Coronary artery (tissue), 2 donors: ENCODE results near the gene FGF7.
A peak's percentile ranks its signal among the peaks of the same experiment; 100 is the strongest.

Experiments used
- DNase-seq: peaks from one replicate; pipeline ENCODE4 v3.0.0-alpha.2; 2017; ENCODE audit warnings: low spot score
- H3K27ac ChIP-seq, 2 donors: fragments of 200-600 bp; sonication (generic); one replicate each; pipeline ENCODE4 v1.5.1; 2016 to 2019
- H3K4me3 ChIP-seq: fragments of 200-600 bp; sonication (generic); 2 replicates; pipeline ENCODE4 v1.5.1; 2016; ENCODE audit warnings: mild to moderate bottlenecking, moderate library complexity
- TF ChIP-seq, protein P1 (sequence below): fragments of 200-600 bp; sonication (generic); IDR thresholded peaks from one replicate; pipeline ENCODE4 v1.5.1; 2019; ENCODE audit warnings: antibody characterized with exemption

FGF7 gene

DNA sequence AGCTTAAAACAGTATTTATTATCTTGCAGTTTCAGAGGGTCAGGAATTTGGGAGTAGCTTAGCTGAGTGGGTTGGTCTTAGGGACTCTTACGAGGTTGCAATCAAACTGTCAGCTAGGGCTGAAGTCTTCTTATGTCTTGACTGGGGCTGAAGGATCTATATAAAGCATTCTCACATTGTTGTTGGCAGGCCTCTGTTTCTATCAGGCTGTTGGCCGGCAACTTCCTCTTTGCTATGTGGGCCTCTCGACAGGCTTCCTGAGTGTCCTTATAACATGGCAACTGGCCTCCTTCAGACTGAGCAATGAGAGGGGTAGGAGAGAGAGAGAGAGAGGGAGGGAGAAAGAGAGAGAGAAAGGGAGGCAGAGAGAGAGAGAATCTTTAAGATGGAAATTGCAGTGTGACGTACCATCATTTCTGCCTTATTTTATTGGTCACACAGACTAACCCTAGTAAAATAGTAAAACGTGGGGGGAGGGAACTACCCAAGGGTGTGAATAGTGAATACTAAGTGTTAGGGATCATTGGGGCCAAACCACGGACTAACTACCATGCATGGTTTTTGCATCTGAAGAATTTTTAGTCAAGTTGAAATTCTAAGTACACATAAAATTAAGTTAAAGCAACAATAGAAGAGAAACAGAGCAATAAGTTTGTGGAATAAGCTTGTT, 16.1 kb downstream of the FGF7 start:
- DNase-seq, result no peak
- Histone ChIP-seq H3K27ac (peak overlapping the region in 1 of 2 donors; percentile 34), H3K4me3 (peak overlapping the region; percentile 23)
- TF ChIP-seq, protein P1, sequence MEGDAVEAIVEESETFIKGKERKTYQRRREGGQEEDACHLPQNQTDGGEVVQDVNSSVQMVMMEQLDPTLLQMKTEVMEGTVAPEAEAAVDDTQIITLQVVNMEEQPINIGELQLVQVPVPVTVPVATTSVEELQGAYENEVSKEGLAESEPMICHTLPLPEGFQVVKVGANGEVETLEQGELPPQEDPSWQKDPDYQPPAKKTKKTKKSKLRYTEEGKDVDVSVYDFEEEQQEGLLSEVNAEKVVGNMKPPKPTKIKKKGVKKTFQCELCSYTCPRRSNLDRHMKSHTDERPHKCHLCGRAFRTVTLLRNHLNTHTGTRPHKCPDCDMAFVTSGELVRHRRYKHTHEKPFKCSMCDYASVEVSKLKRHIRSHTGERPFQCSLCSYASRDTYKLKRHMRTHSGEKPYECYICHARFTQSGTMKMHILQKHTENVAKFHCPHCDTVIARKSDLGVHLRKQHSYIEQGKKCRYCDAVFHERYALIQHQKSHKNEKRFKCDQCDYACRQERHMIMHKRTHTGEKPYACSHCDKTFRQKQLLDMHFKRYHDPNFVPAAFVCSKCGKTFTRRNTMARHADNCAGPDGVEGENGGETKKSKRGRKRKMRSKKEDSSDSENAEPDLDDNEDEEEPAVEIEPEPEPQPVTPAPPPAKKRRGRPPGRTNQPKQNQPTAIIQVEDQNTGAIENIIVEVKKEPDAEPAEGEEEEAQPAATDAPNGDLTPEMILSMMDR, result no peak

DNA sequence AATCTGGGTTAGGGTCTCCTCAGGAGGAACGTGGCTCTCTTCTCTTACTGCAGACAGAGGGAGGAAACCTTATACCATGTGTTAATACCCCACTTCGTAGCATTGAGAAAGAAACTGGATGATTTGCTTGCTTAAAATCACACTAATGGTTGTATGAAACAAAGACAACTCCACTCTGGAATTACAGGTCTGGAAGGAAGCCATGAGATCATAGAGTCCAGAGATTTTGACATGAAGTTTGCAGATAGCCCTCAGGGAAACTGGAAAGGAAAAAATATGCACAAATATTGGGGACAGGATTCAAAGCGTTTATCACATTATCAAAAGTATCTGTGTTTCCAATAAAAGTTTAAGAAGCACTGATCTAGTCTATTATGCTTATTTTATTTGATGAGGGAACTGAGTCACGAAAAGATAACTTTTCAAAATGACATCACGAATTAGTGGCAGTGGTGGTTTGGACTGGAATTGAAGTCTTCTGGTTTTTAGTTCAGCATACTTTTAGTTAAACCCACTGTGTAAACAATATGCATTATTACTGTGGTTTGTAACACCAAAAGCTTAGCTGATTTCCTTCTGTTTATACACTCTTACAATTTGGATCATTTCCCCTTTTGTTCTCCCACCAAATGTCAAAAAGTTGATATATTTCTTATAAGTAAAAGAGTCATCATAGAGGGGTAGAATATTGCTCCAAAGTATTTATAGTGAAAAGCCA, 16.8 kb downstream of the FGF7 start:
- TF ChIP-seq, protein P1, result no peak
- Histone ChIP-seq H3K4me3 (no peak overlapping the region), H3K27ac (no peak overlapping the region)
- DNase-seq, result no peak

DNA sequence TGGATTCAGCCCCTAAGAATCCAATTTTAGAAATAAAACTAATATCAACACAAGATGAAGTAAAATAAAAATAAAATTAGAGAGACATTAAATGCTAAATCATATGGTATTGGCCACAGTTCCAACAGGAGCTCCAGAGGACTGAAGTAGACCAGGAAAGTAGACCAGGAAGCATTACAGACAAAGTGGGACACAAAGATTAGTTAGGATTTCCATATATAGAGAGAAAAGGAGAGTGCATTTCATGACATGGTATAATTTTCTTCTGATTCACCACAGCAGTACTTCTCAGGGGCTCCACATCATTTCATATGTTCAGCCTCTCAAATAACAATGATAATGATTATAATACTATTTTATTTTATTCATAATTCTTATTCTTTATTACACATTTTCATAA, 18.3 kb downstream of the FGF7 start:
- TF ChIP-seq, protein P1, result no peak
- Histone ChIP-seq H3K27ac (no peak overlapping the region), H3K4me3 (no peak overlapping the region)
- no peak for DNase-seq

DNA sequence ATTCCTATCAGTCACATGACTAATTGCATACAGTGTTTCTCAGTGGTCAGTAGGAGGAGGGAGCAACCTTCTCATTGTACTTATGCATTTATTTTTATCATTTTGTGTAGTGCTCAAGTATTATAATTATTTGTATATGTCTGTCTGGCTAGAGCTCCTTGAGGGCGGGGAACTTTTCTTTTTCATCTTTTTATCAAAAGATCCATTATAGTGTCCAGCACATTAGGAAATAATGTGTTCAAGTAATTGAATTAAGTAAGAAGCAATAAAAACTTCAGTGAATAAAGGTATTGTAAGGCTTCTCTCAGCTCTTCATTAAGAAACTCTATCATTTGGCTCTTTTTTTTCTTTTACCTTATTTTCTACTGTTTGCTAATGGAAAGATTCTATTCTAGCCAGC, 18.8 kb downstream of the FGF7 start:
- DNase-seq, result no peak
- H3K4me3 ChIP-seq, result no peak overlapping the region
- H3K27ac ChIP-seq, result no peak overlapping the region
- TF ChIP-seq, protein P1, result no peak

DNA sequence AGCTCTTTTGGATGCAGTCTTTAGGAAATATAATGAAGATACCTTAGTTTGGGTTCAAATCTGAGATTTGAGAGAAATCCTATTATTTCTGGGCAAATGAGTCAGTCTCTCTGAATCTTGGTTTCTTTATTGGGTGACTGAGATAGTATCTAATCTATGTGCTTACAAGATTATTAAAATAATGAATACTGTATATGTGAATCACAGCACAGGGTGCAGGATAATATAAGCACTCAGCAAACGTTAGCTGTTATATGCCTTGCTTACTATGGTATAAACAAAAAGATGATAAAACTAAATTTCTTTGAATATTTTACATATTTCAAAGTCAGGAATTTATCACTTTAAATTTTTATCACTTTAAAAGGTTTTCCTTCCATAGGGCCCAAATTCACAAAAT, 29.6 kb downstream of the FGF7 start:
- Histone ChIP-seq H3K27ac (no peak overlapping the region), H3K4me3 (no peak overlapping the region)
- TF ChIP-seq, protein P1, result no peak
- DNase-seq, result no peak

DNA sequence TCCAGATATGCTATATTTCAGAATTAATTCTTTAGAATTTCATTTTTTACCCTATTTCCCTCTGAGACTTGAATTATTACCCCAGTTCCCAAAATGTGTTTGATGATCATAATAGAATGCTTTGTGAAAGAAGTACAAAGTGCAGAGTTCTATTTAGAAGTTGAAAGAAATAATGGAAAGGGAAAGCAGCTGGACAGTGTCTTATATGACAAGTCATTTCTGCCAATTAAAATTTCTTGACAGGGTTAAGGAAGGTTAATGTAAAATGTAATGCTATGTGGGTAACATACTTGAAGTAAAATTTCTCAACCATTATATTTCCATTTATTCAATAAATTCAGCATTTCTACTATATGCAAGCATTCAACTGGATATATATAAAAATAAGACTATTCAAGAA, 33.1 kb downstream of the FGF7 start:
- DNase-seq, result no peak
- TF ChIP-seq, protein P1, result no peak
- Histone ChIP-seq H3K27ac (no peak overlapping the region), H3K4me3 (no peak overlapping the region)

DNA sequence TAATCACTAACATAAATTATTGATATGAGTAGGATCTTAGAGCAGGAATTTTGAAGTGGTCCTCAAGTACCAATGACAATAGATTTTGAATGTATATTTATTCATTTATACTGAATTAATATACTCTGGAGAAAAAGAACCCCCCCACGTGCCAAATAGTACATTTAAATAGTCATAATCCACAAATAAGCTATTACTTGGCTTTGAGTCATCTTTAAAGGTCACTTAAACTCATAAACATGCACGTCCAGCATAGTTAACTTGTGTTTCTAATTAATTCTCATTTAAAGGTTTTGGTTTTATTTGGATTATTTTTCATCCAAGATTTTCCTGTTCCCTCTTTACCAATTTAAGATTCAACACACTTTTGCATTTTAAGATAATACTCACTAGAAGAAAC, 35.1 kb downstream of the FGF7 start:
- TF ChIP-seq, protein P1, result no peak
- Histone ChIP-seq H3K4me3 (no peak overlapping the region), H3K27ac (no peak overlapping the region)
- DNase-seq, result no peak
